SW480 (cell line): Measurements from ENCODE around the gene MANSC1.

Experiments
- DNase-seq: peaks from one replicate; pipeline ENCODE4 v3.0.0-alpha.2; 2016; ENCODE audit warnings: low spot score

The MANSC1 gene

DNA sequence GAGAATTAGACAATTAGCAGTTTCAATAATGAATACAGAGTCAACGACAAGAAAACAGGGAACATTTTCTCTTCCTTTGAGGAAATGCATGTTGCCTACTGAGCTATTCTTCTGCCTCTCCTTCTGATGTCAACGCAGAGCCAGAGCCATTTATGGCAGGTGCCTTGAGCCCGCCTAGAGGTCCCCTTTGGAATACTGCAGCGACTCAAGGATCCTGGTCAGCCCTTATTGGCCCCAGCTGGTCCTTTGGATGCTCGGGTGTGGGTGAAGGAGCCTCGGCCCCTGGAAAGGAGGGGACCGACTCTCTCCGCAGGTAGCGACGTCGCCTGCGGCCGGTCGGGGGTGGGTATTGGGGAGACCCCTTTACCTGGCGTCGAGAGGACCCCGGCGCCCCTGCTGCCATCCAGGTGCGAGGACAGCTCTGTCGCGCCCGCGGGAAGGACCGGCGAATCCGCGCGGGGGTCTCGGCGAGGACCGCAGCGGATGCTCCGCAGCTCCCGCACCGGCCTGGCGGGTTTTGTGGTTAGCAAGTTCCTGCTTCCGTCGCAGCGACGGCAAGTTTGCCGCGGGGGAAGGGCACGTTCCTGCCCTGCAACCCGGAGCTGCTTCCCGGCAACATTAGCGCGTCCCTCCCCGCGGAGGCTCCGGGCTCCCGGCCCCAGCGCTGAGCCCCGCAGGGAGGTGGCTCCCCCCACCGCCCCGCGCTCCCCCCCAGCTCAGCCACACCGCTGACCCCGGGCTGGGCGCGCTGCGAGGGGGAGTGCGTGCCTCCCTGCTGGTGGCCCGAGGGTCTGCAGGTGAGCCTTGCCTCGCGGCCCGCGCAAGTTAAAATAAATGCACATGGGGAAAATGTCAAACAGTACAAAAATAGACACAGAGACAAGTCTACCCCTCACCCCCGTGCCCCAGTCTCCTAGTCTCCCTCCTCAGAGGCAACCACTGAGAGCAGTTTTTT lies at the start of gene MANSC1:
MANSC1 (minus strand) TSS at position 532 of the 955 bp plus-strand sequence. CDS start 6,928 bp downstream, outside the sequence.
- DNase-seq, result peak; percentile 64

DNA sequence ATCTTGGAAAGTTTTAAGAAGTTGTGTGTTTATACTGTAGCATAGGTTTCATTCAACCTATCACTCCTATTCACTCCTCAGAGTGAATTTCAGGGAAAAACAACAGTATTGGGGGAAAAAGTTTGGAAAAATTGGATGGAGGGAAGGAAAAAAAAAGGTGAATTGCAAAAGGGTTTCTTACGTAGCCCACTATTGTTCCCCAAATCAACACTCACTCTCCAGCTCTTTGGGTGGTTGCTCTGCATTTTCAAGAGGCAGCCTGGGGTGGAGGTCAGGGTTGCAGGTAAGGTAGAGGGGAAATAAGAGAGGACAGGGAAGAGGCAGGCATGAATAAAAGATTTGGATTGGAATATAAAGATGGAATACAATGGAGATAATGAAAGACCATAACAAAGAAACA lies 49.1 kb upstream of the MANSC1 start:
- DNase-seq, result no peak

- no peak for DNase-seq
Measured at GRCh38 chr12:12398026-12398859, 48.2 kb upstream of the MANSC1 start.

DNA sequence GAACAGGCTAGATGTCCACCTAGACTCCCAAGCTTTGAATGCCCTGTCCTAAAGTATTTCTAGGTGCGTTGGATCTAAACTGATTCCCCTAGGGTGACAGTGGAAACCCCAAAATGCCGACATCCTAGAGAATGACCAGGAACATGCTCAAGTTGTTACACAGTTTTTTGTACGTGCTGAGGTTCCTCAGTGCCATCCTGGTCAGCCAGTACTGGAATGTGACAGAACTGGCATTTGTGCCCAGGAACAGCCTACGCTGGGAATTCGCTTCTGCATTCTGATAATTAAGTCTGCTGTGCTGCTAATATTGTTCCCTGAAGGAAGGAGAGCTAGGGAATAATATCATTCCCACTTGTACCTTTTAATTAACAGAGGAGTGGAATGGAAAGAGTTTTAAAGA lies 47.1 kb upstream of the MANSC1 start:
- no peak for DNase-seq

DNA sequence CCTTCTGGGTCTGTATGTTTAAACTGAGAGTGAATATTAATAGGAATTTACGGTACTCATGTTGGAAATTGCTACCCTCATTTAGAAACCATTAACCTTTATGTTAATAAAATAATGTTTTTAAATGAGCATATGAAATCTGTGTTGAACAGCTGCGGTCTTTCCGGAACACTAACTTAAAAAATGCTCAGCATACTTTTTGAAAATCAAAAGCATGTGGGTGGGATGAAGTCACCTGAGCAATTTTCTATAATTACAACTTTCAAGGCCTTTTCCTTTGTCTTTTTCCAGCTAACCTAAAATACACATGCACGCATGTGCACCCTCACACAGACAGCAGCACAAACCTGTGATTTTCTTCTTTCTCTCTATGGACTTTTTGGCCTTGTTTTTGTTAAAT lies 46.7 kb upstream of the MANSC1 start:
- no peak for DNase-seq

GRCh38 chr12:12393171-12393570 lies 43.1 kb upstream of the MANSC1 start:
- DNase-seq, result no peak

GRCh38 chr12:12392413-12392812 lies 42.4 kb upstream of the MANSC1 start:
- no peak for DNase-seq

DNA sequence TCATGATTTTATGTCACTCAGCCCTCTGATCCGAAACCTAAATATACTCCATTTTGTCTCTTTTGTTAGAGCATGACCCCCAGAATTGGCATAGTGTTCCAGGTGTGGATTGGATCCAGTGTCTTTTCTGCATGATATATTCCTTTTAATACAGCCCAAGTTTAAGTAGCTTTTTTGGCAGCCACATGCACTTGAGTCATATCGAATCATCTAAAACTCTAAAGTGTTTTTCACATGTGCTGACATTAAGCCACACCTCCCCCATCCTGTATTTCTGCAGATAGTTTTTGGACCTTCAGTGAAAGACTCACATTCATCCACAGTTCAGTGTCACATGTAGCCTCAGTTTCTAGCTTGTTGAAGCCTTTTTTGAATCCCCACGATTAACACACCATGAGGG lies 37.5 kb upstream of the MANSC1 start:
- DNase-seq, result no peak

DNA sequence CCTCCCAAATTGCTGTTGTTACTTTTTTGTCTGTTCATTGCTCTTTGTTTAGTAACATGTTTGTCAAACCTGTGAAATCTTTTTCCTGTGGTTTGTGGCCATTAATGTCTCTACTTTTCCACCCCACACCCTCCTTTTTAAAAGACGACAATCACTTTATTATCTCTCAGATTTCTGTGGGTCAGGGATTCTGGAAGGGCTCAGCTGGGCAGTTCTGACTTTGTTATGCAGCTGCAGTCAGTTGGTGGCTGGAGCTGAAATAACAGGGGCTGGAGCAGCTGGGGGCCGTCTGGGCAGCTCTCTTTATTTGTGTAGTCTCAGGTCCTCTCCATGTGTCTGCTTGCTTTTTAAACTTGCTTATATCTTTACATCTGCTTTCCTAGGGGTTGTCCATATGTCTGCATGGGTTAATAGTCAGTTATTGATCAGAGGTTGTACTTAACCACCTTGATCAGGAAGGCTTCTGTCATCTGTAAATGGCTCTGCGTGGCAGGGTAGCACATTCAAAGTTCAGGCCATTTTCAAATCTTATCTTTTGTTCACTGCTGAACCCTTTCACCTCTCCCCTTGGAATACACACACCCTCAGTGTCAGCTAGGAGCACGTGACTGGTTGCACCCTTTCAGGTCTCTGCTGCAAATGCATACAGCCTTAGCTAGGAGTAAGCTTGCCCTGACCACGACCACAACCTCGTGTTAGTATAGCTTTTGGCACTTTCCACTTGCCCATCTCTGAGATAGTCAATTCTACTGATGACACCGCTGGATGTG lies 34.7 kb upstream of the MANSC1 start:
- DNase-seq, result no peak

DNA sequence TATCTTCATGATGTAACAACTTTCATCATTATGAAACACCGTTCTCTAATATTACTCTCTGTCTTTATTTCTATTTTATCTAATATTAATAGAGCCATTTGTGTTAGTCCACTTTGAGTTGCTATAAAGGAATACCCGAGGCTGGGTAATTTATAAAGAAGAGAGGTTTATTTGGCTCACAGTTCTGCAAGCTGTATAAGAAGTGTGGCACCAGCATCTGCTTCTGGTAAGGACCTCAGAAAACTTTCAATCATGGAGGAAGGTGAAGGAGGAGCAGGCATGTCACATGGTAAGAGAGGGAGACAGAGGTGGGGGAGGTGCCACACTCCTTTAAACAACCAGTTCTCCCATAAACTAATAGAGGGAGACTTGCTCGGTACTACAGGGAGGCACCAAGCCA lies 31.9 kb upstream of the MANSC1 start:
- no peak for DNase-seq

DNA sequence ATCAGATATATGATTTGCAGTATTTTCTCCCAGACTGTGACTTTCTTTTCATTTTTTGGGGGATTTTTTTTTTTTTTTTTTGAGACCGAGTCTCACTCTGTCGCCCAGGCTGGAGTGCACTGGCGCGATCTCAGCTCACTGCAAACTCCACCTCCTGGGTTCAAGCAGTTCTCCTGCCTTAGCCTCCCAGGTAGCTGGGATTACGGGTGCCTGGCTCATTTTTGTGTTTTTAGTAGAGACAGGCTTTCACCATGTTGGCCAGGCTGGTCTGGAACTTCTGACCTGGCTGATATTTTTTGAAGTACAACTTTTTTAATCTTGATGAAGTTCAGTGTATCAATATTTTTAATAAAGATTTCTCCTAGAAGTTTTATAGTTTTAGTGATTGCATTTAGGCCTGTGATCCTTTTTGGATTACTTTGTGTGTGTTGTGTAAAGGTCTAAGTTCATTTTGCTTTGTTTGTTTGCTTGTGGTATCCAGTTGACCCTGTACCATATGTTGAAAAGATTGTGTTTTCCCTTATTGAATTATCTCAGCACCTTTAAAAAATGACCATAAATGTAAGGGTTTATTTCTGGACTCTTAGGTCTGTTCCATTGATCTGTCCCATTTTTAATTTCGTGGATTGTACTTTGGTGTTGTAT lies 31.0 kb upstream of the MANSC1 start:
- DNase-seq, result no peak

- DNase-seq, result peak; percentile 32
Measured at GRCh38 chr12:12379831-12380730, 30.0 kb upstream of the MANSC1 start.

DNA sequence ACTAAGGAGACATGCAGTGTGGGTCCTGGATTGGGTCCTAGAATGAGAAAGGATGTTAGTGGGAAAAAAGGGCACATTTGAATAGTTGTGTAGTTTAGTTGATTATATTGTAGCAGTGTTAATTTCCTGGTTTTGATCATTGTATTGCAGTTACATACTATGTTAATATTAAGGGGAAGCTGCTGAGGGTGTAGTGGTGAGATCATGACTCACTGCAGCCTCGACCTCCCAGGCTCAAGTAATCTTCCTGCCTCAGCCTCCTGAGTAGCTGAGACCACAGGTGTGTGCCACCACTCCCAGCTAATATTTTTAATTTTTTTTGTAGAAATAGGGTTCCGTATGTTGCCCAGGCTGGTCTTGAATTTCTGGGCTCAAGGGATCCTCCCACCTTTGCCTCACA lies 28.6 kb upstream of the MANSC1 start:
- no peak for DNase-seq

DNA sequence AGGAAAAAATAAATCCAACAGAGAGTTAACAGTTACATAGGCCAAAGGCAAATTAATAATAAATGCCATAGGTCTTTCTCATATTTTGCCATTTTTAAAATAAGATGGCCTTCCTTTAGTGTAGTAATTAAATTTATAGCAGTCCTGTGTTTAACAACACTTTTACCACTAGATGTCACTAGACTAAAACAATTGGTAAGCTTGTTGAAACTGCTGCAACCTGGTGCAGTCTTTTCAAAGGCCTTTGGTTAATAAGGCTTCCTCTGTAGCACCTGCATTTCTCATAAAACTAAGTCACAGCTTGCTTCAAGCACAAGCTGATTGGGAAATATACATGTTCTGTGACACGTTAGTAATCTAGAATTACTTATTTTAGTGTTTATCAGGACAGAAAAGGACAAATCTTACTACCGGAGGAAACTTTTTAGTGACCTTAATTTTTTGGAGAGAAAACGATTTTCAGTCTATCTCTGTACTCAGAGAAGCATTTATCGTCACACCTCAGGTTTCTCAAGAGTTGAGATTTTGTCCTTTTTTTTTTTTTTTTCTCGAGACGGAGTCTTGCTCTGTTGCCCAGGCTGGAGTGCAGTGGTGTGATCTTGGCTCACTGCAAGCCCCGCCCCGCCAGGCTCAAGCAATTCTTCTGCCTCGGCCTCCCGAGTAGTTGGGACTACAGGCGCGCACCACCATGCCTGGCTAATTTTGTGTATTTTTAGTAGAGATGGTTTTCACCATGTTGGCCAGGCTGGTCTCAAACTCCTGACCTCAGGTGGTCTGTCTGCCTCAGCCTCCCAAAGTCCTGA lies 26.8 kb upstream of the MANSC1 start:
- DNase-seq, result peak; percentile 92

GRCh38 chr12:12372946-12373722 lies 23.1 kb upstream of the MANSC1 start:
- no peak for DNase-seq

- DNase-seq, result no peak
Measured at GRCh38 chr12:12367482-12367998, 17.5 kb upstream of the MANSC1 start.

- DNase-seq, result no peak
Measured at GRCh38 chr12:12366701-12367481, 16.8 kb upstream of the MANSC1 start.

- no peak for DNase-seq
Measured at GRCh38 chr12:12365931-12366431, 15.9 kb upstream of the MANSC1 start.
